Liver (tissue), 9 donors: ENCODE results near the gene ZNF579. TPM values are rescaled to one million over a fixed set of nuclear protein-coding genes. Genes with fewer than 3 reads are reported as not detected.

ENCODE experiments used
- DNase-seq: peaks from one replicate; pipeline ENCODE4 v3.0.0-alpha.2; 2017; ENCODE audit warnings: low spot score
- H3K27ac ChIP-seq, 2 donors: one replicate each; pipeline ENCODE4 v1.7.0; 2013; ENCODE audit warnings: inconsistent platforms in 2 of 2, low read length in 2 of 2, control low read depth in 1 of 2, low read depth in 1 of 2, mild to moderate bottlenecking in 1 of 2
- H3K27me3 ChIP-seq, 4 donors: one replicate each; pipeline versions ENCODE4 v1.6.1 to v1.7.0; 2013; ENCODE audit warnings: low read length in 3 of 4, inconsistent platforms in 1 of 4, mild to moderate bottlenecking in 1 of 4, moderate library complexity in 1 of 4; ENCODE audit not compliant: control insufficient read depth in 4 of 4, insufficient read depth in 4 of 4
- H3K36me3 ChIP-seq, 4 donors: one replicate each; pipeline versions ENCODE4 v1.6.1 to v1.7.0; 2013; ENCODE audit warnings: low read length in 3 of 4, mild to moderate bottlenecking in 3 of 4, low read depth in 1 of 4, moderate library complexity in 1 of 4; ENCODE audit not compliant: control insufficient read depth in 4 of 4, insufficient read depth in 3 of 4
- H3K4me1 ChIP-seq, 4 donors: one replicate each; pipeline versions ENCODE4 v1.6.1 to v1.7.0; 2013; ENCODE audit warnings: low read length in 3 of 4, mild to moderate bottlenecking in 3 of 4, moderate library complexity in 1 of 4; ENCODE audit not compliant: control insufficient read depth in 4 of 4, insufficient read depth in 4 of 4
- H3K4me3 ChIP-seq, 3 donors: one replicate each; pipeline versions ENCODE4 v1.6.1 to v1.7.0; 2013; ENCODE audit warnings: low read length in 3 of 3, control low read depth in 1 of 3, low read depth in 1 of 3, mild to moderate bottlenecking in 1 of 3
- H3K9ac ChIP-seq, 2 donors: one replicate each; pipeline ENCODE4 v1.7.0; 2013; ENCODE audit warnings: low read length in 2 of 2, mild to moderate bottlenecking in 2 of 2, moderate library complexity in 2 of 2, control low read depth in 1 of 2, low read depth in 1 of 2
- H3K9me3 ChIP-seq, 4 donors: one replicate each; pipeline versions ENCODE4 v1.6.1 to v1.7.0; 2013; ENCODE audit warnings: low read length in 3 of 4; ENCODE audit not compliant: control insufficient read depth in 4 of 4
- EGR1 ChIP-seq, 2 donors: IDR thresholded peaks; 2 replicates each; pipeline ENCODE4 v1.6.1; 2016 to 2018; ENCODE audit warnings: antibody characterized with exemption in 2 of 2, low read depth in 2 of 2
- WGBS: extraction: QIAGEN DNeasy Blood & Tissue Kit; methylation state at CpG from one replicate; pipeline ENCODE4 v1.1.7; 2013; 5-methylcytosine and 5-hydroxymethylcytosine counted together
- polyA plus RNA-seq, 2 donors: library from polyadenylated mRNA; stranded (reverse) in 1 of 2; unstranded in 1 of 2; fragments of 200-250 nt in 1 of 2; fragments of >200 nt in 1 of 2; fragmentation: Nextera tagmentation in 1 of 2; extraction: Ambion mirVana in 1 of 2; gene quantifications; one replicate each; pipeline versions ENCODE4 v1.2.1 to v1.2.3, GENCODE V29; 2013 to 2015
- total RNA-seq, 2 donors: library from RNA; depleted of rRNA; stranded (reverse); fragments of >200 nt; gene quantifications; one replicate each; pipeline ENCODE4 v1.2.3, GENCODE V29; 2014
- donor health status: healthy.
- donor health status: healthy.
- donor health status: healthy.
- donor health status: healthy.
- donor health status: healthy.

Gene ZNF579
- total and polyA plus RNA-seq, 4 donors: 0.92 to 3.3 (median 1.2) TPM

- Histone ChIP-seq H3K4me3 (no peak overlapping the region), H3K9me3 (no peaks in the 10 kb centered on the region), H3K4me1 (peaks cover 0 to 10% (median 5%) of the 10 kb centered on the region in 4 donors), H3K27ac (no peak overlapping the region), H3K27me3 (no peaks in the 10 kb centered on the region), H3K36me3 (no peaks in the 10 kb centered on the region), H3K9ac (no peak overlapping the region)
- WGBS: 85% methylated on average over 22 of the region's 22 CpGs
- TF ChIP-seq EGR1 (IDR thresholded peaks at IDR 0.05; ENCODE audit: low read depth in 2 of 2): no peak
- no peak for DNase-seq
These were observed 53.2 kb downstream of the ZNF579 start for GRCh38 chr19:55527197-55528029.

Other genes starting within 250 kb of the ZNF579 start
- 10 to 100 TPM in 1 of 2 donors, 1 to 10 TPM in 1; 3.9 to 11.6 TPM for gene KMT5C, start 241.0 kb downstream of the ZNF579 start, total RNA-seq
- gene KMT5C, start 241.0 kb downstream of the ZNF579 start, polyA plus RNA-seq: 1 to 10 TPM; 1.1 to 2.1 TPM
- gene COX6B2, start 226.1 kb downstream of the ZNF579 start, total RNA-seq: not detected
- not detected for gene COX6B2, start 226.1 kb downstream of the ZNF579 start, polyA plus RNA-seq
- gene GARIN5B, start 217.6 kb downstream of the ZNF579 start, total RNA-seq: not detected
- not detected for gene GARIN5B, start 217.6 kb downstream of the ZNF579 start, polyA plus RNA-seq
- gene IL11, start 210.4 kb downstream of the ZNF579 start, total RNA-seq: not detected
- gene IL11, start 210.4 kb downstream of the ZNF579 start, polyA plus RNA-seq: not detected
- gene TMEM190, start 204.0 kb downstream of the ZNF579 start, total RNA-seq: not detected
- not detected for gene TMEM190, start 204.0 kb downstream of the ZNF579 start, polyA plus RNA-seq
- gene TMEM238, start 196.6 kb downstream of the ZNF579 start, total RNA-seq: under 1 TPM; 0.08 to 0.47 TPM
- gene TMEM238, start 196.6 kb downstream of the ZNF579 start, polyA plus RNA-seq: under 1 TPM; 0.47 to 0.54 TPM
- 100 to 1,000 TPM; 116 to 150 TPM for gene RPL28, start 194.9 kb downstream of the ZNF579 start, total RNA-seq
- gene RPL28, start 194.9 kb downstream of the ZNF579 start, polyA plus RNA-seq: 100 to 1,000 TPM; 177 to 535 TPM
- 10 to 100 TPM in 1 of 2 donors, 1 to 10 TPM in 1; 5.2 to 95.2 TPM for gene UBE2S, start 173.1 kb downstream of the ZNF579 start, total RNA-seq
- 1 to 10 TPM; 6.7 to 6.9 TPM for gene UBE2S, start 173.1 kb downstream of the ZNF579 start, polyA plus RNA-seq
- gene SHISA7, start 137.5 kb downstream of the ZNF579 start, total RNA-seq: 1 to 10 TPM in 1 of 2 donors, not detected in 1; 1.6 TPM
- not detected for gene SHISA7, start 137.5 kb downstream of the ZNF579 start, polyA plus RNA-seq
- 100 to 1,000 TPM in 1 of 2 donors, 10 to 100 TPM in 1; 49.1 to 101 TPM for gene ISOC2, start 119.2 kb downstream of the ZNF579 start, total RNA-seq
- gene ISOC2, start 119.2 kb downstream of the ZNF579 start, polyA plus RNA-seq: 100 to 1,000 TPM; 136 to 181 TPM
- gene C19orf85, start 116.1 kb downstream of the ZNF579 start, total RNA-seq: not detected
- gene C19orf85, start 116.1 kb downstream of the ZNF579 start, polyA plus RNA-seq: not detected
- gene ZNF628, start 104.2 kb downstream of the ZNF579 start, total RNA-seq: 1 to 10 TPM; 1.1 to 1.9 TPM
- gene ZNF628, start 104.2 kb downstream of the ZNF579 start, polyA plus RNA-seq: 1 to 10 TPM in 1 of 2 donors, under 1 TPM in 1; 0.99 to 4.4 TPM
- gene NAT14, start 95.7 kb downstream of the ZNF579 start, total RNA-seq: 1 to 10 TPM; 1.4 to 3.7 TPM
- gene NAT14, start 95.7 kb downstream of the ZNF579 start, polyA plus RNA-seq: 1 to 10 TPM; 2.6 to 3.5 TPM
- gene SSC5D, start 92.4 kb downstream of the ZNF579 start, total RNA-seq: under 1 TPM; 0.19 to 0.84 TPM
- gene SSC5D, start 92.4 kb downstream of the ZNF579 start, polyA plus RNA-seq: 1 to 10 TPM in 1 of 2 donors, under 1 TPM in 1; 0.08 to 1.0 TPM
- gene SBK2, start 43.7 kb downstream of the ZNF579 start, total RNA-seq: not detected
- gene SBK2, start 43.7 kb downstream of the ZNF579 start, polyA plus RNA-seq: not detected
- not detected for gene SBK3, start 35.3 kb downstream of the ZNF579 start, total RNA-seq
- gene SBK3, start 35.3 kb downstream of the ZNF579 start, polyA plus RNA-seq: under 1 TPM in 1 of 2 donors, not detected in 1; 0.03 TPM
- gene FIZ1, start 18.7 kb upstream of the ZNF579 start, total RNA-seq: 1 to 10 TPM; 2.2 to 2.3 TPM
- 1 to 10 TPM; 1.1 to 4.3 TPM for gene FIZ1, start 18.7 kb upstream of the ZNF579 start, polyA plus RNA-seq
- gene ZNF524, start 19.4 kb upstream of the ZNF579 start, total RNA-seq: 1 to 10 TPM; 6.7 to 8.8 TPM
- gene ZNF524, start 19.4 kb upstream of the ZNF579 start, polyA plus RNA-seq: 10 to 100 TPM; 11.5 to 12.3 TPM
- gene ZNF865, start 24.8 kb upstream of the ZNF579 start, total RNA-seq: 1 to 10 TPM; 1.4 to 1.8 TPM
- 1 to 10 TPM in 1 of 2 donors, under 1 TPM in 1; 0.38 to 3.1 TPM for gene ZNF865, start 24.8 kb upstream of the ZNF579 start, polyA plus RNA-seq
- 1 to 10 TPM; 3.9 to 6.0 TPM for gene ZNF784, start 43.7 kb upstream of the ZNF579 start, total RNA-seq
- 1 to 10 TPM in 1 of 2 donors, under 1 TPM in 1; 0.79 to 3.6 TPM for gene ZNF784, start 43.7 kb upstream of the ZNF579 start, polyA plus RNA-seq
- 1 to 10 TPM; 2.6 to 5.0 TPM for gene ZNF580, start 60.2 kb upstream of the ZNF579 start, total RNA-seq
- 1 to 10 TPM; 5.1 to 5.2 TPM for gene ZNF580, start 60.2 kb upstream of the ZNF579 start, polyA plus RNA-seq
- 1 to 10 TPM; 2.1 to 7.3 TPM for gene ZNF581, start 62.8 kb upstream of the ZNF579 start, total RNA-seq
- gene ZNF581, start 62.8 kb upstream of the ZNF579 start, polyA plus RNA-seq: 1 to 10 TPM; 4.8 to 5.6 TPM
- 1 to 10 TPM; 3.6 to 5.6 TPM for gene CCDC106, start 67.4 kb upstream of the ZNF579 start, total RNA-seq
- gene CCDC106, start 67.4 kb upstream of the ZNF579 start, polyA plus RNA-seq: 10 to 100 TPM in 1 of 2 donors, 1 to 10 TPM in 1; 6.1 to 13.5 TPM
- 10 to 100 TPM; 49.4 to 66.6 TPM for gene U2AF2, start 74.2 kb upstream of the ZNF579 start, total RNA-seq
- 10 to 100 TPM in 1 of 2 donors, 1 to 10 TPM in 1; 8.6 to 53.1 TPM for gene U2AF2, start 74.2 kb upstream of the ZNF579 start, polyA plus RNA-seq
- 100 to 1,000 TPM in 1 of 2 donors, 10 to 100 TPM in 1; 49.0 to 107 TPM for gene EPN1, start 94.4 kb upstream of the ZNF579 start, total RNA-seq
- 100 to 1,000 TPM in 1 of 2 donors, 10 to 100 TPM in 1; 18.6 to 117 TPM for gene EPN1, start 94.4 kb upstream of the ZNF579 start, polyA plus RNA-seq
- gene NLRP9, start 157.6 kb upstream of the ZNF579 start, total RNA-seq: not detected
- not detected for gene NLRP9, start 157.6 kb upstream of the ZNF579 start, polyA plus RNA-seq
- gene RFPL4A, start 178.2 kb upstream of the ZNF579 start, total RNA-seq: not detected
- gene RFPL4A, start 178.2 kb upstream of the ZNF579 start, polyA plus RNA-seq: under 1 TPM; 0.12 to 0.82 TPM
- gene RFPL4AL1, start 188.3 kb upstream of the ZNF579 start, total RNA-seq: under 1 TPM in 1 of 2 donors, not detected in 1; 0.33 TPM
- gene RFPL4AL1, start 188.3 kb upstream of the ZNF579 start, polyA plus RNA-seq: under 1 TPM in 1 of 2 donors, not detected in 1; 0.13 TPM